ENCODE results near the gene DEAF1.
A peak's percentile ranks its signal among the peaks of the same experiment; 100 is the strongest.
"Not testable (repeated sequence)": the region's sequence is repeated elsewhere in the genome, so short reads cannot be mapped to it uniquely, and the experiment has no call there.

The DEAF1 gene, protein sequence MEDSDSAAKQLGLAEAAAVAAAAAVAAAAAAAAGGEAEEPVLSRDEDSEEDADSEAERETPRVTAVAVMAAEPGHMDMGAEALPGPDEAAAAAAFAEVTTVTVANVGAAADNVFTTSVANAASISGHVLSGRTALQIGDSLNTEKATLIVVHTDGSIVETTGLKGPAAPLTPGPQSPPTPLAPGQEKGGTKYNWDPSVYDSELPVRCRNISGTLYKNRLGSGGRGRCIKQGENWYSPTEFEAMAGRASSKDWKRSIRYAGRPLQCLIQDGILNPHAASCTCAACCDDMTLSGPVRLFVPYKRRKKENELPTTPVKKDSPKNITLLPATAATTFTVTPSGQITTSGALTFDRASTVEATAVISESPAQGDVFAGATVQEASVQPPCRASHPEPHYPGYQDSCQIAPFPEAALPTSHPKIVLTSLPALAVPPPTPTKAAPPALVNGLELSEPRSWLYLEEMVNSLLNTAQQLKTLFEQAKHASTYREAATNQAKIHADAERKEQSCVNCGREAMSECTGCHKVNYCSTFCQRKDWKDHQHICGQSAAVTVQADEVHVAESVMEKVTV

DNA sequence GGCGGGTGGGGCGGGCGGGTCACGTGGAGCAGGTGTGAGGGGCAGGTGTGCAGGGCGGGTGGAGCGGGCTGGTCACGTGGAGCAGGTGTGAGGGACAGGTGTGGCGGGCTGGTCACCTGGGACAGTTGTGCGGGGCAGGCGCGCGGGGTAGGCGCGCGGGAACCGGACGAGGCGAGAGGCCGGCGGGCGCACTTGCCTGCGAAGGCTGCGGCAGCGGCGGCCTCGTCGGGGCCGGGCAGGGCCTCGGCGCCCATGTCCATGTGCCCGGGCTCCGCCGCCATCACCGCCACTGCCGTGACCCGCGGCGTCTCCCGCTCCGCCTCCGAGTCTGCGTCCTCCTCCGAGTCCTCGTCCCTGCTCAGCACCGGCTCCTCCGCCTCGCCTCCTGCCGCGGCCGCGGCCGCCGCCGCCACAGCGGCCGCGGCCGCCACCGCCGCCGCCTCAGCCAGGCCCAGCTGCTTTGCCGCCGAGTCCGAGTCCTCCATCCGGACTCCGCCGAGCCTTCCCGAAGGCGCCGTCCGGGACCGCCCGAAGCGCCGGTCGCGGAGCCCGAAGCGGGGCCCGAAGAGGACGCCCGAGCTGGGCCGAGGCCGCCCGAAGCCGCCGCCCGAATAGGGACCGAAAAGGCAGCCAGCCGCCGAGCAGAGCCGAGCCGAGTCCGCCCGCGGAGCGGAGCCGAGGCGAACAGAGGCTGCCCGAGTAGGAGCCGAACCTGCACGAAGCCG is at the start of gene DEAF1:
TSS of gene DEAF1 (minus strand) at position 660 of the 725 bp plus-strand sequence. CDS start at position 485, 175 bp downstream.
- peak; percentile 99 for DNase-seq

DNA sequence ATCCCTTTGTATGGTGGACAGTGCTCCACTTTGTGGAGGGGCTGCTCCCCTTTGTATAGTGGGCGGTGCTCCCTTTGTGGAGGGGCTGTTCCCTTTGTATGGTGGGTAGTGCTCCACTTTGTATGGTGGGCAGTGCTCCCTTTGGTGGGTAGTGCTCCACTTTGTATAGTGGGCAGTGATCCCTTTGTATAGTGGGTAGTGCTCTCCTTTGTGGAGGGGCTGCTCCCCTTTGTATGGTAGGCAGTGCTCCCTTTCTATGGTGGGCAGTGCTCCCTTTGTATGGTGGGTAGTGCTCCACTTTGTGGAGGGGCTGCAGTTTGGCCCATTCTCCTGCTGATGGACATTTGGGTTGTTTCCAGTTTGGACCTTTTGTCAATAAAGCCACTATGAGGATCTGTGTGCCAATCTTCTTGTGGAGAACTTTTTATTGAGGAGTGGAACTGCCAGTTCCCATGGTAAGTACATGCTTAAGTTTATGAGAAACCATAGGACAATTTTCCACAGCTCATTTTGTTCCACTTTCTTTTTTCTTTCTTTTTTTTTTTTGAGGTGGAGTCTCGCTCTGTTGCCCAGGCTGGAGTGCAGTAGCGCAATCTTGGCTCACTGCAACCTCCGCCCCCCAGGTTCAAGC is 47.7 kb upstream of the DEAF1 start:
- DNase-seq: no peak

GRCh38 chr11:742156-742546 is 47.1 kb upstream of the DEAF1 start:
- DNase-seq: no peak

GRCh38 chr11:737899-738298 is 42.9 kb upstream of the DEAF1 start:
- DNase-seq: not testable (repeated sequence)

DNA sequence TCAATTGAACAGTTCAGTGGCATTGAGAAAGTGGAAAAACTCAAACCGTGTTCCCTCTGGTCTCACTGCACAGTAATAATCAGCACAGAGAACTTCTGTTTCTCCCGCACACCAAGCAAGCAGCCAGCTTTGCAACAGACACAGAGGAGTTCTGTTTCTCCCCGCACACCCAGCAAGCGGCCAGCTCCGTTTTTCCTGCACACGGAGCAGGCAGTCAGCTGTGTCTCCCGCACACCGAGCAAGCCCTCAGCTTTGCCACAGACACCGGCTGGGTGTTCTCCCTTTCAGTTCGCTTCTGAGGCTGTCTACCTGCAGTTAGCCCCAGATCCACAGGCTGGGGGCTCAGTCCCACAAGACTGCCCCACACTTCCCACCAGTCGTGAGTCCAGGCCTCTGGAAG is 42.3 kb upstream of the DEAF1 start:
- DNase-seq: no peak

GRCh38 chr11:734541-734940 is 39.5 kb upstream of the DEAF1 start:
- DNase-seq: not testable (repeated sequence)

GRCh38 chr11:733072-733471 is 38.0 kb upstream of the DEAF1 start:
- DNase-seq: no peak

- no peak for DNase-seq
These were observed 34.6 kb upstream of the DEAF1 start for GRCh38 chr11:729492-730074.

DNA sequence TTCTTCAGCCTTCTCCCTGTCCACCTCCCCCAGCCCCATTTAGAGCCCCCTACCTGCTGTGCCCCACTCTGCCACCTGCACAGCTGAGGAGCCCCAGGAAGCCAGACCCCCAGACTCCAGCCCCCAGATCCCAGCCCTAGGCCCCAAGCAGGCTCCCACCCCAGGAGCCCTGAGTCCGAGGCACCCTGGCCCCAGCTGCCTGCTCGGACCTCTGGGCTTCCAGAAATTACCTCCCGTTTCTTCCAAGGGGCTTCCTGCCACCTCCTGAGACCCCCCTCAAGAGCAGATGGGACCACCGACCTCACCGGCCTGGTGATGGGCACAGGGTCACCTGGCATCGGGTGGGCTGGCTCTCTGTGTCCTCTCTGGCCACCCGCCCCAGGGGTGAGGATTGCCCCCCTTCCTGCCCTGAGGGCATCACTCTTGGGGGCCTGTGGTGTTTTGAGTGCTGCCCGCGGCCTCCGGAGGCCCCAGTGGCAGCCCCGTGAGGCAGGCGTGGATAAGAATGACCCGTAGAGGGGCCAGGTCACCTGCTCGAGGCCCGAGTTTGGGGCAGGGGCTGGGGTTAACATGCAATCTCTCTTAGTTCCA is 34.0 kb upstream of the DEAF1 start:
- DNase-seq: no peak

GRCh38 chr11:727859-728748 is 33.1 kb upstream of the DEAF1 start:
- DNase-seq: peak; percentile 93

- DNase-seq: no peak
These were observed 32.3 kb upstream of the DEAF1 start for GRCh38 chr11:727281-727701.

GRCh38 chr11:726278-727220 is 31.5 kb upstream of the DEAF1 start:
- peak; percentile 80 for DNase-seq

GRCh38 chr11:725624-726202 is 30.7 kb upstream of the DEAF1 start:
- no peak for DNase-seq

GRCh38 chr11:724778-725386 is 29.9 kb upstream of the DEAF1 start:
- no peak for DNase-seq

GRCh38 chr11:724049-724777 is 29.2 kb upstream of the DEAF1 start:
- DNase-seq: no peak

GRCh38 chr11:723120-723883 is 28.3 kb upstream of the DEAF1 start:
- no peak for DNase-seq

GRCh38 chr11:722346-722811 is 27.4 kb upstream of the DEAF1 start:
- no peak for DNase-seq
